ENCODE measurements around the gene SNRPA1. TPM values are rescaled to one million over a fixed set of nuclear protein-coding genes. Genes with fewer than 3 reads are reported as not detected.

Gene SNRPA1
- total and polyA plus RNA-seq, 9 of the 15 experiments (the other 6 are each of a cell fraction or from before 2014, with no cell fraction given): 62.7 to 245 (median 189) TPM

DNA sequence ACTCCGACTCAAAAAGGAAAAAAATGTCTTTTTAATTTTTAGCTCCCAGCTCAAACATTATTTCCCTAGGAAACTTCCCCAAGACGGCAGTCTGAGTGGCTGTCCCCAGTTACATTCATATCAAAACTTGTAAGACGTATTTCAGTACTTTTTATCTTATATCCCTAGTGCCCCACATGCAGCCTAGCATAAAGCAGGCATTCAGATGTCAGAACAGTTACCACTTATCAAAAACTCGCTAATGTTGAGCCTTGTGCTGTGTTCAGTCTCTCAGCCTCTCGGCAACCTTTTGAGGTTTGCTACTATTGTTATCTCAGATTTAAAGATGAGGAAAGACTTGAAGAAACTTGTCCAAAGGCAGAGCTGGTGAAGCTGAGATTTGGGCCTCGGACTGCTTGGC, 11.1 kb downstream of the SNRPA1 start:
- no TSS peak for BruUV-seq (replicated peaks)
- in situ Hi-C loops (cut with MboI) (no loop called here), intact Hi-C loops (cut with micrococcal nuclease) (no loop called here)
- Histone ChIP-seq H3K9ac (ENCODE audit: insufficient read depth in 1 of 2, low read depth in 2 of 2, low read length in 2 of 2) (no peak overlapping the region), H3K36me3 (ENCODE audit: control insufficient read depth, insufficient read depth, low read length) (peaks cover 89% of the 10 kb centered on the region), H3K9me1 (ENCODE audit: control insufficient read depth, insufficient read depth, low read length) (no peaks in the 10 kb centered on the region), H3K27me3 (ENCODE audit: control insufficient read depth in 2 of 2, insufficient read depth in 2 of 2, low read length in 2 of 2) (no peaks in the 10 kb centered on the region), H2AFZ (ENCODE audit: low read depth, low read length) (no peak overlapping the region), H3K4me1 (replicated peaks in 1 of 2; ENCODE audit: control insufficient read depth in 2 of 2, insufficient read depth in 2 of 2, low read length in 2 of 2) (no peaks in the 10 kb centered on the region), H4K20me1 (replicated peaks; ENCODE audit: control insufficient read depth, insufficient read depth, low read length) (peaks cover 3% of the 10 kb centered on the region), H3K4me2 (ENCODE audit: insufficient read depth, low read length) (no peak overlapping the region), H3K4me3 (no peak overlapping the region), H3K79me2 (ENCODE audit: control insufficient read depth, insufficient read depth, low read length) (peaks cover 25% of the 10 kb centered on the region), H3K27ac (ENCODE audit: extremely low read depth, low read depth, low read length) (no peak overlapping the region), H3K9me3 (replicated peaks; ENCODE audit: control insufficient read depth, insufficient read depth, low read depth, low read length) (no peaks in the 10 kb centered on the region)
- 86% methylated on average over 6 of the region's 6 CpGs for WGBS (ENCODE audit: insufficient coverage, low coverage, missing lambda C conversion rate)
- DNase-seq (ENCODE audit: extremely low read depth in 1 of 4, low spot score in 3 of 4) (no peak), ATAC-seq (no peak), FAIRE-seq (no peak)
- ChIA-PET CTCF (ENCODE audit: low intra/inter-chr PET ratio) (no interaction called here), POLR2A (interaction anchor here (0.5 to 4.2 kb wide), 3 partner anchors 10 to 198 kb away, joined by 3 to 25 read pairs (median 3); partner anchors contain the start of gene SNRPA1)
- TF ChIP-seq ELF1 (tag; IDR thresholded peaks at IDR 0.05) (no peak), TAL1 (IDR thresholded peaks at IDR 0.05) (no peak), SMAD2 (IDR thresholded peaks at IDR 0.05; ENCODE audit: low read depth, low read length) (no peak)

DNA sequence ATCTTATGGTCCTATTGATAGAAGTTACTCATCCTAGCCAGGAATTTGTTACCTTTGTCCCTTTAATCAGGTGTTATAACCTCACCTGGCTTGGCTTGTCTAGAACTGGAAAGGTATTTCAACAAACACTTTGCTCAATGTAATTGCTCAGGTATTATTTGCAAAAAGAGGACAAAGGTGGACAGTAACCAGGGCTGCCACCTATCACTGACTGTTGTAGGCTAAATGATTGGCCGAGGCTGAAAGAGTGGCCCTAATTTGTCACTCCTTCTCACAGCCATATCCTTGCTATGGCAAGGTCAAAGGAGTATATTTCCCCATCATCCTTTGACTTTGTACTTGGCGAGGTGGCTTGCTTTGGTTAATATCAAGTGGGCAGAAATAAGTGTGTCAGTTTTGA, 15.0 kb downstream of the SNRPA1 start:
- in situ Hi-C loops (cut with MboI): no loop called here
- intact Hi-C loops (cut with micrococcal nuclease): no loop called here
- Histone ChIP-seq H3K79me2 (ENCODE audit: control insufficient read depth, insufficient read depth, low read length) (peaks cover 19% of the 10 kb centered on the region), H3K4me1 (replicated peaks in 1 of 2; ENCODE audit: control insufficient read depth in 2 of 2, insufficient read depth in 2 of 2, low read length in 2 of 2) (peaks cover 6 to 10% of the 10 kb centered on the region in 2 experiments; a peak in 4 of 5 replicates), H3K9me3 (replicated peaks; ENCODE audit: control insufficient read depth, insufficient read depth, low read depth, low read length) (no peaks in the 10 kb centered on the region), H2AFZ (ENCODE audit: low read depth, low read length) (no peak overlapping the region), H3K9ac (ENCODE audit: insufficient read depth in 1 of 2, low read depth in 2 of 2, low read length in 2 of 2) (no peak overlapping the region), H3K36me3 (ENCODE audit: control insufficient read depth, insufficient read depth, low read length) (peaks cover 61% of the 10 kb centered on the region), H3K9me1 (ENCODE audit: control insufficient read depth, insufficient read depth, low read length) (no peaks in the 10 kb centered on the region), H4K20me1 (replicated peaks; ENCODE audit: control insufficient read depth, insufficient read depth, low read length) (peaks cover 11% of the 10 kb centered on the region; the same call in 1 of the 2 replicates), H3K4me3 (no peak overlapping the region), H3K27me3 (ENCODE audit: control insufficient read depth in 2 of 2, insufficient read depth in 2 of 2, low read length in 2 of 2) (no peaks in the 10 kb centered on the region), H3K27ac (ENCODE audit: extremely low read depth, low read depth, low read length) (no peak overlapping the region), H3K4me2 (ENCODE audit: insufficient read depth, low read length) (no peak overlapping the region)
- WGBS (ENCODE audit: insufficient coverage, low coverage, missing lambda C conversion rate): 86% methylated on average over 2 of the region's 2 CpGs
- FAIRE-seq (no peak), ATAC-seq (no peak), DNase-seq (ENCODE audit: extremely low read depth in 1 of 4, low spot score in 3 of 4) (no peak)
- ChIA-PET CTCF (ENCODE audit: low intra/inter-chr PET ratio) (no interaction called here), POLR2A (no interaction called here)
- BruUV-seq (replicated peaks): no TSS peak
- TF ChIP-seq IFI16 (CRISPR knock-in tag; IDR thresholded peaks at IDR 0.05) (no peak), SUPT5H (IDR thresholded peaks at IDR 0.05) (peak; percentile 16; the same call in 1 of the 2 replicates), POLR2A (conservative IDR thresholded peaks at IDR 0.05) (peak; percentile 56; the same call in 1 of the 2 replicates), L3MBTL2 (IDR thresholded peaks at IDR 0.05) (no peak), NUFIP1 (IDR thresholded peaks at IDR 0.05; ENCODE audit: partially characterized antibody) (no peak)

Data from K562 (cell line).